ENCODE data around the gene MCAT. TPM values are rescaled to one million over a fixed set of nuclear protein-coding genes. Genes with fewer than 3 reads are reported as not detected.

Gene MCAT
- total and polyA plus RNA-seq, 2 donors (not counting 1 experiment from before 2014, with no cell fraction given) = 8.4 to 10.1 TPM

DNA sequence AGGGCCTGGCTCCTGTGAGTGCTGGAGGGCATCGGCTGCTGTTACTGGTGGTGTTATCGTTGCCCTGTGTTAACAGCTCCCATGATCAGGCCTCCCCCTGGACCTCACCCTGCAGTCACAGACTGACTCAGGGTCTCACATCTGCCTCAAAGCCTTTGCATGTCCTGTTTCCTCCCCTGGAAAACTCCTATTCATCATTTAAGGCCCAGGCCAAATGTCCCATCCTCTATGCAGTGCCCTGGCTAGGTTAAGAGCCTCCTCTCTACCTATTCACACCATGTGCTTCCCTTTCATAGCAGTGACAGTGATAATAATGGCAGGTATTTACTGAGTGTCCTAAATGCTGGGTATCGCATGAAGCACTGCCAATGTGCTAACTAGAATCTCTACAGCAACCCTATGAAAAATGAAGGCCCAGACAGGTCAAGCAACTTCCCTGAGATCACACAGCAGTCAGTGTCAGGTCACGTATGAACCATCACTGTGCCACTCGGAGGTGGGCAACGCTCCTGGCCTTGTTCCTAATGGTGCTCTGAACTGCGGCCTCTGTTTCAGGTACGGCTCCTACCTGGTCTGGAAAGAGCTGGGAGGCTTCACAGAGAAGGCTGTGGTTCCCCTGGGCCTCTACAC lies 17.4 kb upstream of the MCAT start:
- ChIA-PET POLR2A (no interaction called here), CTCF (no interaction called here)
- DNase-seq (no peak), ATAC-seq (ENCODE audit: low read depth) (no peak)
- peaks cover 0 to 5% of the 10 kb centered on the region in 2 experiments for H3K36me3 ChIP-seq (replicated peaks in 1 of 2; ENCODE audit: control extremely low read depth in 1 of 2, control insufficient read depth in 1 of 2, extremely low read depth in 1 of 2, insufficient read depth in 2 of 2, low read length in 1 of 2)
- Mint-ChIP-seq H3K27me3 (no peaks in the 10 kb centered on the region), H3K4me1 (peaks cover 13% of the 10 kb centered on the region), H3K4me3 (no peak overlapping the region), H3K9me3 (ENCODE audit: insufficient read depth) (no peaks in the 10 kb centered on the region), H3K27ac (peak overlapping the region; percentile 22)
- peaks cover 15% of the 10 kb centered on the region for H4K20me1 ChIP-seq (ENCODE audit: control insufficient read depth, insufficient read depth, low read length, poor library complexity, severe bottlenecking)
- no peak overlapping the region for H3K27ac ChIP-seq (ENCODE audit: low read length in 2 of 2)
- WGBS (ENCODE audit: insufficient coverage) = 99% methylated on average over 8 of the region's 8 CpGs
- H3K4me1 ChIP-seq (ENCODE audit: control insufficient read depth in 2 of 2, insufficient read depth in 2 of 2, low read length in 2 of 2) = peaks cover 0 to 12% of the 10 kb centered on the region in 2 donors
- intact Hi-C loops (cut with micrococcal nuclease) = no loop called here
- H3K79me2 ChIP-seq (ENCODE audit: control insufficient read depth, insufficient read depth, low read length) = no peaks in the 10 kb centered on the region
- H3K9me3 ChIP-seq (ENCODE audit: control extremely low read depth in 1 of 3, control insufficient read depth in 2 of 3, insufficient read depth in 1 of 3, low read length in 2 of 3) = no peaks in the 10 kb centered on the region
- TF ChIP-seq, protein P1, sequence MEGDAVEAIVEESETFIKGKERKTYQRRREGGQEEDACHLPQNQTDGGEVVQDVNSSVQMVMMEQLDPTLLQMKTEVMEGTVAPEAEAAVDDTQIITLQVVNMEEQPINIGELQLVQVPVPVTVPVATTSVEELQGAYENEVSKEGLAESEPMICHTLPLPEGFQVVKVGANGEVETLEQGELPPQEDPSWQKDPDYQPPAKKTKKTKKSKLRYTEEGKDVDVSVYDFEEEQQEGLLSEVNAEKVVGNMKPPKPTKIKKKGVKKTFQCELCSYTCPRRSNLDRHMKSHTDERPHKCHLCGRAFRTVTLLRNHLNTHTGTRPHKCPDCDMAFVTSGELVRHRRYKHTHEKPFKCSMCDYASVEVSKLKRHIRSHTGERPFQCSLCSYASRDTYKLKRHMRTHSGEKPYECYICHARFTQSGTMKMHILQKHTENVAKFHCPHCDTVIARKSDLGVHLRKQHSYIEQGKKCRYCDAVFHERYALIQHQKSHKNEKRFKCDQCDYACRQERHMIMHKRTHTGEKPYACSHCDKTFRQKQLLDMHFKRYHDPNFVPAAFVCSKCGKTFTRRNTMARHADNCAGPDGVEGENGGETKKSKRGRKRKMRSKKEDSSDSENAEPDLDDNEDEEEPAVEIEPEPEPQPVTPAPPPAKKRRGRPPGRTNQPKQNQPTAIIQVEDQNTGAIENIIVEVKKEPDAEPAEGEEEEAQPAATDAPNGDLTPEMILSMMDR (IDR thresholded peaks at IDR 0.05) = no peak
- no peak for TF ChIP-seq EZH2 (IDR thresholded peaks at IDR 0.05; ENCODE audit: borderline replicate concordance, insufficient read depth, low read depth, low read length, poor library complexity, severe bottlenecking)
- no peak overlapping the region for H3K4me3 ChIP-seq (ENCODE audit: control extremely low read depth in 1 of 5, extremely low read depth in 1 of 5, insufficient read depth in 1 of 5, low read depth in 2 of 5, low read length in 4 of 5)
- H2AFZ ChIP-seq (ENCODE audit: insufficient read depth, low read depth, low read length, poor library complexity, severe bottlenecking) = no peak overlapping the region
- no peak overlapping the region for H3K4me2 ChIP-seq (replicated peaks; ENCODE audit: low read depth, low read length, poor library complexity, severe bottlenecking)
- no peak overlapping the region for H3K9ac ChIP-seq (ENCODE audit: low read length)
- H3K27me3 ChIP-seq (replicated peaks in 1 of 4; ENCODE audit: control extremely low read depth in 1 of 4, control insufficient read depth in 3 of 4, insufficient read depth in 4 of 4, low read length in 3 of 4) = no peaks in the 10 kb centered on the region

DNA sequence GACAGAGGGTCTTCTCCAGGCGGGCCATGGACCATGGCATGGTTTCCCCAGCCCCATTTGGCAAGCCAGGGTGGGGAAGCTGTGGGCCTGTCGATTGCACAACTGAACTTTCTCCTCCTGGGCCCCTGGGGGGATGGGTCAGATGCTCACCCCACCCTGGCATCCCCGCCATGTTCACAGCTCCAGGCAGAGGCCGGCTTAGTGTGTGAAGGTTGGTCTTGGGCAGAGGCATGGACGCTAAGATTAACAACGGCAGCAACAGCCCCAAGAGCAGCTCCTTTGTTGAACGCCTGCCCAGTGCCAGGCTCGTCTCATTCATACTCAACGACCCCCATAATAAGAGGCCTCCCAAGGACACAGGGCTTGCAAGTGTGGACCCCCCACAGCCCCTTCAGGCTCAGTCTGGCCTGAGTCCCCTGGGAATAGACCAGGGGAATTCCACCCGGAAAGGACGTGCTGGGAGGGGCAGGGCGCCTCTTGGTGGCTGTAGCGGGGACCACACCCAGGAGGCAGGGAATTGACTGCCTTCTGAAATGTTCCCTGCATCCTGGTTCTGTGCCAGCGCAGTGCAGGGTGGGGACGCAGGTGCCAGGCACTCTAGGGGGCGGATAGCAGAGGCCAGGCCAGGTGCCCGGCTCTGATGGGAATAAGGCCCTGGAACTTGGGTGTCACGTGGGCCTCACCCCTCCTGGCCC lies 16.4 kb upstream of the MCAT start:
- POLR2A ChIA-PET = interaction anchor here (0.6 kb wide), 1 partner anchor 1120 kb away, joined by 3 read pairs; no protein-coding TSS in a partner anchor
- DNase-seq = no peak
- TF ChIP-seq, protein P1 (IDR thresholded peaks at IDR 0.05) = peak; percentile 13
- no peak for TF ChIP-seq EZH2 (IDR thresholded peaks at IDR 0.05; ENCODE audit: borderline replicate concordance, insufficient read depth, low read depth, low read length, poor library complexity, severe bottlenecking)
- H3K4me3 ChIP-seq (ENCODE audit: control extremely low read depth in 1 of 5, extremely low read depth in 1 of 5, insufficient read depth in 1 of 5, low read depth in 2 of 5, low read length in 4 of 5) = no peak overlapping the region
- H3K27ac Mint-ChIP-seq = no peak overlapping the region
- no peak overlapping the region for H2AFZ ChIP-seq (ENCODE audit: insufficient read depth, low read depth, low read length, poor library complexity, severe bottlenecking)
- WGBS (ENCODE audit: insufficient coverage) = 92% methylated on average over 14 of the region's 18 CpGs
- H3K36me3 ChIP-seq (replicated peaks in 1 of 2; ENCODE audit: control extremely low read depth in 1 of 2, control insufficient read depth in 1 of 2, extremely low read depth in 1 of 2, insufficient read depth in 2 of 2, low read length in 1 of 2) = peaks cover 0 to 5% of the 10 kb centered on the region in 2 experiments
- no peaks in the 10 kb centered on the region for H3K27me3 Mint-ChIP-seq
- no peaks in the 10 kb centered on the region for H3K27me3 ChIP-seq (replicated peaks in 1 of 4; ENCODE audit: control extremely low read depth in 1 of 4, control insufficient read depth in 3 of 4, insufficient read depth in 4 of 4, low read length in 3 of 4)
- no peak overlapping the region for H3K4me3 Mint-ChIP-seq
- CTCF ChIA-PET = no interaction called here
- ATAC-seq (ENCODE audit: low read depth) = no peak
- no peaks in the 10 kb centered on the region for H3K9me3 ChIP-seq (ENCODE audit: control extremely low read depth in 1 of 3, control insufficient read depth in 2 of 3, insufficient read depth in 1 of 3, low read length in 2 of 3)
- peaks cover 16% of the 10 kb centered on the region for H3K4me1 Mint-ChIP-seq
- no peaks in the 10 kb centered on the region for H3K9me3 Mint-ChIP-seq (ENCODE audit: insufficient read depth)
- intact Hi-C loops (cut with micrococcal nuclease) = no loop called here
- no peak overlapping the region for H3K9ac ChIP-seq (ENCODE audit: low read length)
- no peak overlapping the region for H3K27ac ChIP-seq (ENCODE audit: low read length in 2 of 2)
- peaks cover 22% of the 10 kb centered on the region for H4K20me1 ChIP-seq (ENCODE audit: control insufficient read depth, insufficient read depth, low read length, poor library complexity, severe bottlenecking)
- no peaks in the 10 kb centered on the region for H3K79me2 ChIP-seq (ENCODE audit: control insufficient read depth, insufficient read depth, low read length)
- peaks cover 0 to 12% of the 10 kb centered on the region in 2 donors for H3K4me1 ChIP-seq (ENCODE audit: control insufficient read depth in 2 of 2, insufficient read depth in 2 of 2, low read length in 2 of 2)
- no peak overlapping the region for H3K4me2 ChIP-seq (replicated peaks; ENCODE audit: low read depth, low read length, poor library complexity, severe bottlenecking)
